Neutrophil (primary cell): ENCODE data around the gene KLF9.

ENCODE experiments used
- H3K27ac ChIP-seq: fragments of 200-600 bp; sonication (generic); 2 replicates; pipeline ENCODE4 v1.5.1; 2016; ENCODE audit warnings: mild to moderate bottlenecking, moderate library complexity
- H3K27me3 ChIP-seq: fragments of 200-600 bp; sonication (generic); 2 replicates; pipeline ENCODE4 v1.6.0; 2016; ENCODE audit warnings: mild to moderate bottlenecking
- H3K36me3 ChIP-seq: fragments of 200-600 bp; sonication (generic); 2 replicates; pipeline ENCODE4 v1.5.1; 2017
- H3K4me1 ChIP-seq, 2 experiments: fragments of 200-600 bp in 1 of 2; sonication (generic) in 1 of 2; 1 replicate in 1 of 2; 2 replicates in 1 of 2; pipeline versions ENCODE4 v1.5.1 to v1.6.1; 2013 to 2016; ENCODE audit warnings: low read depth in 1 of 2, low read length in 1 of 2, mild to moderate bottlenecking in 1 of 2, moderate library complexity in 1 of 2; ENCODE audit not compliant: control insufficient read depth in 1 of 2, insufficient read depth in 1 of 2
- H3K4me3 ChIP-seq, 2 experiments: fragments of 200-600 bp in 1 of 2; sonication (generic) in 1 of 2; 1 replicate in 1 of 2; 2 replicates in 1 of 2; pipeline ENCODE4 v1.5.1; 2013 to 2016; ENCODE audit warnings: low read depth in 1 of 2, low read length in 1 of 2, mild to moderate bottlenecking in 1 of 2, moderate library complexity in 1 of 2
- H3K9me3 ChIP-seq: fragments of 200-600 bp; sonication (generic); 2 replicates; pipeline ENCODE4 v1.5.1; 2016
- CTCF ChIP-seq: fragments of 200-600 bp; sonication (generic); IDR thresholded peaks from 2 replicates; pipeline ENCODE4 v1.5.1; 2016; ENCODE audit warnings: antibody characterized with exemption

KLF9 gene

DNA sequence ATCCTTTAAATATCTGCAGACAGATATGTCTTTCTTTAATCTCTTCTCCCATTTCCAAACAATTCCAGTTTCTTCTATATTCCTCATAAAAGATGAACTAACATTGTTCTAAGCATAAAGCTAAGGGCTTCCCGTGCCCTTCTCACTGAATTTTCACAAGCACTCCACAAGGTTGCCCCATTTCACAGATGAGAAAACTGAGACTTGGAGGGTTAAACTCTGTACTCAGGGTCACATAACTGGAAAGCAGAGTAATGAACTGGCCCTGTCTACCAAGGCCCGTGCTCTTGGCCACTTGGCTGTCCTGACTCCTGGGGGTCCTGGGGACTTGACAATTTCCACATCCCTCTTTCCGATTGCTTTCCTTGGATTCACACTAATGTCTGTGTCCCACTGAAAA, 25.3 kb downstream of the KLF9 start:
- no peaks in the 10 kb centered on the region for H3K9me3 ChIP-seq
- no peaks in the 10 kb centered on the region for H3K4me1 ChIP-seq
- no peaks in the 10 kb centered on the region for H3K27me3 ChIP-seq
- H3K4me3 ChIP-seq, result no peak overlapping the region
- H3K36me3 ChIP-seq, result no peaks in the 10 kb centered on the region
- TF ChIP-seq CTCF, result no peak
- H3K27ac ChIP-seq, result no peak overlapping the region

- no peak overlapping the region for H3K4me3 ChIP-seq
- H3K9me3 ChIP-seq, result no peaks in the 10 kb centered on the region
- TF ChIP-seq CTCF, result no peak
- no peaks in the 10 kb centered on the region for H3K36me3 ChIP-seq
- H3K27me3 ChIP-seq, result no peaks in the 10 kb centered on the region
- H3K4me1 ChIP-seq, result no peaks in the 10 kb centered on the region
- H3K27ac ChIP-seq, result no peak overlapping the region
Observed at GRCh38 chr9:70387663-70388062, 26.8 kb downstream of the KLF9 start.

DNA sequence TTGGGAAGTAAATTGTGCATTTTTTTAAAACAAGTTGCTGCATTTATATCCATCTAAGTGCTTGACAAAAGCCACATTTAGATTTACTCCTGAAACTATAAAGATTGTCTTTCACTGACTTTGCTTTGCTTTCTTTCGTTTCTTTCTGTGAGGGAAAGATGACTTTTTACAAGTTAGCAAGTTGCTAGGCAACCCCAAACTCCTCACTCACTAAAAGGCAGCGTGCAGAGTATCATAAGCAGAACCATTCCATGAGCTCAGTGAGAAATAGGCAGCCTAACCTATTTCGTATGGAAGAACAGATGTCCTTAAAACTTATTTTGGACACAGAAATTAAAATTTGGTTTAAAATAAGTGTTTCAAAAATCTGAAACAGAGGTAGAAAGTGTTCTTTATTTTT, 29.0 kb downstream of the KLF9 start:
- Histone ChIP-seq H3K4me1 (no peaks in the 10 kb centered on the region), H3K27ac (no peak overlapping the region), H3K9me3 (no peaks in the 10 kb centered on the region), H3K36me3 (no peaks in the 10 kb centered on the region), H3K4me3 (no peak overlapping the region), H3K27me3 (no peaks in the 10 kb centered on the region)
- no peak for TF ChIP-seq CTCF

DNA sequence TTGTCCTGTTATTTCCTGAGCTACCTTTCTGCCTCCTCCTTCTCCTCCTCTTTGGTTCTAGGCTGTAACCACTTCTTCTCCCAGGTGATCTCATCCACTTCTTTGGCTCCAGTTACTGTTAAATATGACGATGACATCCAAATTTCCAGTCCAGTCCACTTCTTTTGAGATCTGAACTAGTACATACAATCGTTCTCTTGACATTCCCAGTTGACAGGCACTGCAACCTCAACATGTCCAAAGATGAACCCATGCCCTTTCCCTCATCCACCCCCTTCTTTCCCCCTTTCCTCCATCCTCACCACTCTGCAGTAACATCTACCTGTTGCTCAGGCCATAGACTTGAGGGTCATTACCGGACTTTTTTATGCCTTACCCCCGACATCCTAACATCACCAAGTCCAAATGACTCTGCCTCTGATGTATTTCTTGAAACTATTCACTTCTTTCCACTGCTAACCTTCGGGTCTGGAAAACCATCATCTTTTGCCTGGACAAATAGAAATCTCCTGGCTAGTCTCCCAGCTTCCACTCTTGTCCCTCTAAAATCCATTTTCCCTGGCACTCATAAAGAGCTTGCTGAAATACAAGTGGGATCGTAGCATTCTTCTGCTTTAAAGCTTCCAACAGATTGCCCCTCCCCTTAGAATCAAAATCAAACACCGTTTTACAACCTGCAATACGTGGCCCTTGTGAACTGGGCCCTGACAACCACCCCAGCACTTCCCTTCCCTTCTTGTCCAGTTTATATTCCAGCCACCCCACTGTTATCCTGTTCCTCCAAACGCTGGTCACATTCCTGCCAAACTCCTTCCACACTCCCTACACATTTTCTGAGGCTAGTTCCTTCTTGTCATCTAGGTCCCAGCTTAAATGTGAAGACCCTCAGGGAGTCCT, 31.5 kb downstream of the KLF9 start:
- TF ChIP-seq CTCF, result no peak
- Histone ChIP-seq H3K4me1 (no peaks in the 10 kb centered on the region), H3K36me3 (no peaks in the 10 kb centered on the region), H3K4me3 (no peak overlapping the region), H3K9me3 (no peaks in the 10 kb centered on the region), H3K27ac (no peak overlapping the region), H3K27me3 (no peaks in the 10 kb centered on the region)

GRCh38 chr9:70382046-70382708, 32.3 kb downstream of the KLF9 start:
- H3K4me3 ChIP-seq, result no peak overlapping the region
- no peaks in the 10 kb centered on the region for H3K27me3 ChIP-seq
- TF ChIP-seq CTCF, result no peak
- H3K9me3 ChIP-seq, result no peaks in the 10 kb centered on the region
- no peaks in the 10 kb centered on the region for H3K4me1 ChIP-seq
- no peaks in the 10 kb centered on the region for H3K36me3 ChIP-seq
- H3K27ac ChIP-seq, result no peak overlapping the region
